NCI-H1930 (cell line): ENCODE results near the gene NISCH.

Source experiments
- DNase-seq, 2 experiments: peaks; one replicate each; lab custom pipeline; 2025; lab: John Stamatoyannopoulos, UW

The NISCH gene

DNA sequence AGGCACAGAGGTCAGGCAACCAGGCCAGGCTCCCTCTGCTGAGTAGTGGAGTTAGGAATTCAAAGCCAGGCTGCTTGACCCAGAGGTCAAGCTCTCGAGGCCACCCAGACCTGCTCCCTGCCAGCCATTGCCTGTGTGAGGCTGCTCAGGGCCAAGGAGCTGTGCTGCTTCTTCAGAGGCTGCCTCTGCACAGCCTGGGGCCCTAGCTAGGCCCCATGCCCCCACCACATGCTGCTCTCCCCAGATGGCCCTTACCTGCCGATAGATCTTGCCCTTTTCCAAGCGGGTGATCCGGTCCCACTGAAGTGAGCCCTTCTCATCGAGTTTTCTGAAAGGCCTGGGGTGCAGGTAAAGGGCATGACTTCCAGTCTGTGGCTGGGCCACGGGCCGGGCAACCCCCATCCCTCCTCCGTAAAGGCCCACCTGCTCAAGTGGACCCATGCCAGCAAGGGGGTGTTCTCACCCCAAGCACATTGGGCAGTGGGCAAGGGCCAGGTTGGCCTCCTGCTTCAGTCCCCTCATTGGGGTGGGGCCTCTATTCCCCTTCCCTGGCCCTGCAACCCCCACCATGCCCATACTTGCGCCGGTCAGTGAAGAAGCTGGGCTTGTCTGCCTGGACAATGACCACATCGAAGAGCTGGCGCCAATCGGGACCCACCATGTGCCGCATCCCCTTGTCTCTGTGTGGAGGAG is 71.8 kb downstream of the NISCH start:
- no peak for DNase-seq

GRCh38 chr3:52527732-52528585 is 72.6 kb downstream of the NISCH start:
- no peak for DNase-seq

- no peak for DNase-seq
These were observed 73.4 kb downstream of the NISCH start for GRCh38 chr3:52528586-52529375.

DNA sequence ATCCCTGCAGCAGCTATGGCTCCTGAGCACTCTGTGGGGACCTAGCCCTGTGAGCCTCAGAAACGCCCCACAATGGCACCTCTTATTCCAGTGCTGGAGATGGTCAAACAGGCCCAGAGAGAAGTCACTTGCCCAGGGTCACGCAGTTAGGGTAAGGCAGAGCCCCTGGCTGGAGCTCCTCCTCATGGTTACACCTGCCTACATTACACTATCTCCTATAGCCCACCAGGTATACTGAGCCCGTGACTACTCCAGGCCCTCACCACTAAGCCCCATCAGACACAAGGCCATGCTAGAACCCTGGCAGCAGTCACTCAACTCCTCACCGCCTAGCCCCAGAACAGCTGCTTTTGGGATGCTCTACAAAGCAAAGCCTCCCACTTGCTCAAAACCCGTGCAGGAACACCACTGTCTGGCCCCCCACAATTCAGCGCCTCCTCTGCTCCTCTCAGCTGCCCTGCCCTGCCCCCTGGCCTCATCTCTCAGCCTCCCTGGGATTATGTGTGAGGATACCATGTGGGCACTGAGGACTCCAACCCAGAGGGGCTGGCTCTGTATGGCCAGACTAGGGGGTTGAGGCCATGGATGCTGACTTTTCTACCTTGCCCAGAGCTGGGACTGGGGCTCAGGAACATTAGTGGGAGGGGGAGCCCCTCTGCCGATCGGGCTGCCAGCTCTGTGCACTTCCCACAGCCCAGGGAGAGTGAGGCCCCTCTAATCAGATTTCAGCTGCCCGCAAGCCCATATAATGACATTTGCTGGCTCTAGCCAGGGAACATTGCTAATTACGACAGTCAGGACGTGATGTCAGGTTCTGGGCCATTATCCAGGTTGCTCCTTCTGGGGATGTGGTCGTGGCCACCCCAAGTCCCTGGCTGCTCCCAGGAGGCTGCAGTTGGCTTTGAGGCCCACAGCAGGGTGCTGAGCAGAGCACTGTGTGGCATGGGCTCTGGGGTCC is 74.3 kb downstream of the NISCH start:
- DNase-seq = no peak

GRCh38 chr3:52530918-52531826 is 75.8 kb downstream of the NISCH start:
- no peak for DNase-seq

GRCh38 chr3:52531860-52532516 is 76.6 kb downstream of the NISCH start:
- no peak for DNase-seq

GRCh38 chr3:52532517-52532837 is 77.1 kb downstream of the NISCH start:
- DNase-seq = no peak

GRCh38 chr3:52532838-52533622 is 77.6 kb downstream of the NISCH start:
- DNase-seq = no peak

GRCh38 chr3:52533623-52534280 is 78.3 kb downstream of the NISCH start, which contains the start of gene NT5DC2:
Gene NT5DC2 (minus strand): TSS chr3:52533857. CDS start chr3:52533737, 120 bp downstream.
- peak; percentile 48 to 82 for DNase-seq

GRCh38 chr3:52534281-52535183 is 79.1 kb downstream of the NISCH start:
- DNase-seq = no peak

DNA sequence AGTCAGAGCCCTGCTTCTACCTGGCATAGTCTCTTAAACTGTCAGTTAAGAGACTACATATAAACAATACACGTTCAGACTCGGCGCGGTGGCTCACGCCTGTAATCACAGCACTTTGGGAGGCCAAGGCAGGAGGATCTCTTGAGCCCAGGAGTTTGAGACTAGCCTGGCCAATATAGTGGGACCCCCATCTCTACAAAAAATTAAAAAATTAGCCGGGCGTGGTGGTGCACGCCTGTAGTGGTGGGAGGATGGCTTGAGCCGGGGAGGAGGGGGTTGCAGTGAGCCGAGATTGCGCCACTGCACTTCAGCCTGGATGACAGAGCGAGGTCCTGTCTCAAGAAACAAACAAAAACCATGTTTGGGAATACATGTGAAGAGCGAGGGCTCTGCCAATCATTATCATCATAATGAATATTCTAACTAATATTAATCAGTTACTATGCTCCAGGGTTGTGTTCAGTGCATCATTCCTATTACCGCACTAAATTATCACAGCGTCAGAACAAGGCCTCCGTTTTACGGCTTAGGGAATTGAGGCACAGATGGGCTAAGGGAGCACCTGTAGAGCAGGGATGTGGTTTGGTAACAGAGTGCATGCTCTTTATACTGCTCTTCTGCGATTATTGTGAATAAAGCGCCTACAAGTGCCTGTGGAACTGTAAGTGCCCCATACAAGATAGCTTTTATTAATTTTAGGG is 80.2 kb downstream of the NISCH start:
- DNase-seq = no peak

DNA sequence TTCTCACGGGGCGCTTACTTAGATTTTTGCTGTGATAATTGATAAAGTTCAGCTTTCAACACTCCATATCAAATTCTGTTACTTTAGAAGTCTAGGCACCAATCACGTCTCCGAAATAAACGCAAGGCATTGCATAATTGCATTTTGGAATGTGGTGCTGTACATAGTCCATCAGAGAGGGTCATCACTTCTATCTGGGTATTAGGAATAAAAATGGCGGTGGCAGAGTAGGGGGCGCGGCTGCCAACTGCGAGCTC is 80.6 kb downstream of the NISCH start:
- DNase-seq = no peak

GRCh38 chr3:52536369-52537164 is 81.2 kb downstream of the NISCH start, which contains the start of gene UQCC5:
Gene UQCC5 (plus strand): TSS chr3:52536605. CDS start chr3:52536756, 151 bp downstream.
- DNase-seq = peak; percentile 89 to 94

DNA sequence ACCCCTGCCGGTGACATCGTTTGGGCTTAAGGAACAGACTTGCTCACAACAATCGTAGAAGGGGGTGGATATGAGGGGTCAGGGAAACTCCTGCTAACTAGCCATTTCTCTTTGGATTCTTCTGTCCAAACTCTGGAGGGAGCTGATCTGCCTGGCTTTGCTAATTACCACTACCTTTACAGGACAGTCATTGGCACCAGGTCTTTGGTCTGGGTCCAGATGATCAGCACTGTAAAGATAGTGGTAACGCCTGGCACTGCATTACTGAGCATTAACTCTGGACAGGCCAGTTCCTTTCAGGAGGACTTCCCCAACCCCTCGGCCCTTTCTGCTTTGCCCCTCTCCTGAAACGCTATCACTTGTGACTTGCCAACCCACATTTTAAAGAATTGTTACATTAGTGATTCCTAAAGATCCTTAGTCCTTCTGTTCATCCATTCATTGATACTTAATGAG is 81.8 kb downstream of the NISCH start:
- DNase-seq = no peak

DNA sequence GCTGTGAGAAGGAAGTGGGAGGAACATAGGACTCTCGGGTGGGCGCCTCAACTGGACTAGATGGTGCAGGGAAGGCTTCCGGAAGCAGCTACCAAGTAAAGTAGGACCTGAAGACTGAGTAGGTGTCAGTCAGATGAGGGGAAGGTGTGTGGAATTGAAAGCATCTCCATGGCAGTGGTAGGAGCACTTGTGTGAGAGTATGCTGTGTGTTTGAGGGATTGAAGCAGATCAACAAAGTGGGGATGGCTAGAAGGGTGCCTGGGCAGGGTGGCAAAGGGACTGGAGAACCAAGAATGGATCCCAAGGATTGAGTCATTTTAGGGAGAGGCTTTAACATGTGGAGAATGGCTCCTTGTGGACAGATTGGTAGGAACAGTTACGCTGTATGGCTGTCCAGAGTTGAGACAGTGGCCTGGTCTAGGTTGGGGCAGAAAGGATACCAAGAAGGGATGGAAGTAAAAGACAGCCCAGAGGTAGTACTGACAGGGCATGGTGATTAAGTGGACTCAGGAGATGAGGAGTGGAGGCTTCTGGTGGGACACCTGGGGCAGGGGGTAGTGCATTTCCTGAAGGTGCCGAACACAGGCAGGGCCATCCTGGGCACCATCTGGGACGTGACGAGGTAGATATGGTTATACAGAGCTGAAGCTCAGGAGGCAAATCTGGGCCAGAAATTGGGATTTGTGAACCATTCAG is 82.5 kb downstream of the NISCH start:
- no peak for DNase-seq
